ENCODE measurements around the gene DOCK4.

DNA sequence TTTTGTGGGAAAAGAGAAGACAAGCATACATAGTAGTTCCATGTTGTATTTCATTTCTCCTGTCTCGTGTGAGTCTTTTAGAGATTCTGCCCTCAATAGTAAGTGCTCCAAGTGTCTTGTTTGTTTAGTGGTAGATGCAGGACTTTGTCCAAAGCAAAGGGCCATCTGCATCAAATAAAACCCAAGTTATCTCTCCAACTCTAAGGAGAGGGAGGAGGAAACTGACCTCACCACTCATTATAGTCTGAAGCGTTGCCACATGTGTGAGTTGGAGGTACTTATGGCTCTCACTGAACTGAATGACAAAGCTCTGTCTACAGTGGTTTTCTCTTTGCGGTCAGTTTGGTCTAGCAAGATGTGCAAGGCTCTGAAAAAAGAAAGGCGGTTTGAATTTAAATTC is 272.6 kb downstream of the DOCK4 start:
- TF ChIP-seq RFX5 (IDR thresholded peaks at IDR 0.05) (no peak), CBX2 (IDR thresholded peaks at IDR 0.05; ENCODE audit: borderline replicate concordance, low read depth) (no peak), POLR2A (IDR thresholded peaks at IDR 0.05; ENCODE audit: low read length) (no peak), CHD2 (IDR thresholded peaks at IDR 0.05; ENCODE audit: low read length, partially characterized antibody) (no peak), FOSL2 (IDR thresholded peaks at IDR 0.05) (no peak), FOSL2 (CRISPR knock-in tag; IDR thresholded peaks at IDR 0.05) (no peak), FOXS1 (CRISPR knock-in tag; IDR thresholded peaks at IDR 0.05) (no peak), HOXA7 (CRISPR knock-in tag; IDR thresholded peaks at IDR 0.05) (no peak), ZFP36 (IDR thresholded peaks at IDR 0.05; ENCODE audit: borderline replicate concordance, partially characterized antibody) (no peak), RCOR1 (IDR thresholded peaks at IDR 0.05; ENCODE audit: low read depth, low read length) (no peak), CHD4 (IDR thresholded peaks at IDR 0.05; ENCODE audit: borderline replicate concordance) (no peak)
- TF ChIP-seq, protein P1, sequence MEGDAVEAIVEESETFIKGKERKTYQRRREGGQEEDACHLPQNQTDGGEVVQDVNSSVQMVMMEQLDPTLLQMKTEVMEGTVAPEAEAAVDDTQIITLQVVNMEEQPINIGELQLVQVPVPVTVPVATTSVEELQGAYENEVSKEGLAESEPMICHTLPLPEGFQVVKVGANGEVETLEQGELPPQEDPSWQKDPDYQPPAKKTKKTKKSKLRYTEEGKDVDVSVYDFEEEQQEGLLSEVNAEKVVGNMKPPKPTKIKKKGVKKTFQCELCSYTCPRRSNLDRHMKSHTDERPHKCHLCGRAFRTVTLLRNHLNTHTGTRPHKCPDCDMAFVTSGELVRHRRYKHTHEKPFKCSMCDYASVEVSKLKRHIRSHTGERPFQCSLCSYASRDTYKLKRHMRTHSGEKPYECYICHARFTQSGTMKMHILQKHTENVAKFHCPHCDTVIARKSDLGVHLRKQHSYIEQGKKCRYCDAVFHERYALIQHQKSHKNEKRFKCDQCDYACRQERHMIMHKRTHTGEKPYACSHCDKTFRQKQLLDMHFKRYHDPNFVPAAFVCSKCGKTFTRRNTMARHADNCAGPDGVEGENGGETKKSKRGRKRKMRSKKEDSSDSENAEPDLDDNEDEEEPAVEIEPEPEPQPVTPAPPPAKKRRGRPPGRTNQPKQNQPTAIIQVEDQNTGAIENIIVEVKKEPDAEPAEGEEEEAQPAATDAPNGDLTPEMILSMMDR (IDR thresholded peaks at IDR 0.05): no peak
